OCI-LY7 (cell line): ENCODE measurements around the gene NDP. TPM values are rescaled to one million over a fixed set of nuclear protein-coding genes. Genes with fewer than 3 reads are reported as not detected.

ENCODE experiments used
- BruUV-seq: library from RNA; stranded (reverse); fragments of 400-500 nt; replicated peaks from 2 replicates; lab custom pipeline; 2021; lab: Mats Ljungman, UMichigan
- CTCF ChIA-PET: fragments of 300-600 bp; sonication (Branson Sonifier 250); formaldehyde crosslinking; loops from one replicate; lab custom pipeline; 2022; ENCODE audit warnings: antibody characterized with exemption; ENCODE audit not compliant: unreplicated experiment; lab: Charles Lee
- POLR2A ChIA-PET: fragments of 300-600 bp; sonication (Branson Sonifier 250); formaldehyde crosslinking; loops from one replicate; lab custom pipeline; 2022; ENCODE audit warnings: antibody characterized with exemption; lab: Charles Lee
- DNase-seq: peaks from one replicate; pipeline ENCODE4 v3.0.0-alpha.2; 2015; ENCODE audit warnings: low spot score
- H2AFZ ChIP-seq: fragments of 200-600 bp; sonication (generic), shearing (Covaris generic); 2 replicates; pipeline ENCODE4 v1.6.1; 2014; ENCODE audit warnings: mild to moderate bottlenecking, antibody characterized with exemption, low read length, moderate library complexity
- H3K27ac ChIP-seq: fragments of 200-600 bp; sonication (generic); 2 replicates; pipeline ENCODE4 v1.5.1; 2014; ENCODE audit warnings: mixed run types, low read depth, mild to moderate bottlenecking, moderate library complexity, low read length, inconsistent platforms; ENCODE audit not compliant: poor library complexity, severe bottlenecking
- H3K36me3 ChIP-seq: fragments of 200-600 bp; sonication (generic); 2 replicates; pipeline ENCODE4 v1.6.1; 2014; ENCODE audit warnings: mild to moderate bottlenecking, antibody characterized with exemption, low read length, moderate library complexity, mixed read lengths; ENCODE audit not compliant: insufficient read depth
- H3K4me1 ChIP-seq: fragments of 200-600 bp; sonication (generic); 2 replicates; pipeline ENCODE4 v1.5.1; 2014; ENCODE audit warnings: mild to moderate bottlenecking, low read length; ENCODE audit not compliant: insufficient read depth, poor library complexity, severe bottlenecking
- H3K4me2 ChIP-seq: fragments of 200-600 bp; sonication (generic); 2 replicates; pipeline ENCODE4 v1.6.1; 2014; ENCODE audit warnings: mild to moderate bottlenecking, low read length
- H3K4me3 ChIP-seq: fragments of 200-600 bp; sonication (generic); 2 replicates; pipeline ENCODE4 v1.5.1; 2014; ENCODE audit warnings: mild to moderate bottlenecking, low read depth, low read length; ENCODE audit not compliant: poor library complexity, severe bottlenecking
- H3K79me2 ChIP-seq: fragments of 200-600 bp; sonication (generic); 2 replicates; pipeline ENCODE4 v1.6.1; 2016; ENCODE audit warnings: low read depth, mild to moderate bottlenecking, low read length, moderate library complexity, mixed read lengths; ENCODE audit not compliant: insufficient read depth
- H3K9me2 ChIP-seq: fragments of 200-600 bp; sonication (generic); 2 replicates; pipeline ENCODE4 v1.6.1; 2016; ENCODE audit warnings: mild to moderate bottlenecking, low read length, mixed read lengths; ENCODE audit not compliant: insufficient read depth
- H3K9me3 ChIP-seq: fragments of 200-600 bp; sonication (generic); 2 replicates; pipeline ENCODE4 v1.6.1; 2014; ENCODE audit warnings: mild to moderate bottlenecking, mixed run types, low read length, mixed read lengths
- H4K20me1 ChIP-seq: fragments of 200-600 bp; sonication (generic); 2 replicates; pipeline ENCODE4 v1.6.1; 2014; ENCODE audit warnings: mild to moderate bottlenecking, antibody characterized with exemption, low read length, moderate library complexity, mixed read lengths; ENCODE audit not compliant: insufficient read depth
- EZH2phosphoT487 ChIP-seq: fragments of 200-600 bp; sonication (generic); IDR thresholded peaks from 2 replicates; pipeline ENCODE4 v1.6.1; 2018; ENCODE audit warnings: low read depth, borderline replicate concordance, mild to moderate bottlenecking, mixed run types, antibody characterized with exemption, low read length, moderate library complexity, mixed read lengths
- intact Hi-C: fragments of 100-400 bp; cut with micrococcal nuclease; formaldehyde crosslinking; loops from one replicate; pipeline ENCODE4 v1.10.0; 2022; ENCODE audit not compliant: unreplicated experiment
- total RNA-seq, 2 experiments: library from RNA; depleted of rRNA in 1 of 2; stranded (reverse); fragments of >200 nt in 1 of 2; shearing (Covaris generic) in 1 of 2; gene quantifications; 2 replicates each; pipeline ENCODE4 v1.2.3, GENCODE V29; 2014 to 2022
- TF ChIP-seq, protein P1 (sequence below): fragments of 200-600 bp; sonication (generic); conservative IDR thresholded peaks from 2 replicates; pipeline ENCODE4 v1.5.1; 2014; ENCODE audit warnings: mild to moderate bottlenecking, antibody characterized with exemption, low read length, moderate library complexity, mixed read lengths

The NDP gene
- total RNA-seq, 2 experiments from 2014 or later = not detected

DNA sequence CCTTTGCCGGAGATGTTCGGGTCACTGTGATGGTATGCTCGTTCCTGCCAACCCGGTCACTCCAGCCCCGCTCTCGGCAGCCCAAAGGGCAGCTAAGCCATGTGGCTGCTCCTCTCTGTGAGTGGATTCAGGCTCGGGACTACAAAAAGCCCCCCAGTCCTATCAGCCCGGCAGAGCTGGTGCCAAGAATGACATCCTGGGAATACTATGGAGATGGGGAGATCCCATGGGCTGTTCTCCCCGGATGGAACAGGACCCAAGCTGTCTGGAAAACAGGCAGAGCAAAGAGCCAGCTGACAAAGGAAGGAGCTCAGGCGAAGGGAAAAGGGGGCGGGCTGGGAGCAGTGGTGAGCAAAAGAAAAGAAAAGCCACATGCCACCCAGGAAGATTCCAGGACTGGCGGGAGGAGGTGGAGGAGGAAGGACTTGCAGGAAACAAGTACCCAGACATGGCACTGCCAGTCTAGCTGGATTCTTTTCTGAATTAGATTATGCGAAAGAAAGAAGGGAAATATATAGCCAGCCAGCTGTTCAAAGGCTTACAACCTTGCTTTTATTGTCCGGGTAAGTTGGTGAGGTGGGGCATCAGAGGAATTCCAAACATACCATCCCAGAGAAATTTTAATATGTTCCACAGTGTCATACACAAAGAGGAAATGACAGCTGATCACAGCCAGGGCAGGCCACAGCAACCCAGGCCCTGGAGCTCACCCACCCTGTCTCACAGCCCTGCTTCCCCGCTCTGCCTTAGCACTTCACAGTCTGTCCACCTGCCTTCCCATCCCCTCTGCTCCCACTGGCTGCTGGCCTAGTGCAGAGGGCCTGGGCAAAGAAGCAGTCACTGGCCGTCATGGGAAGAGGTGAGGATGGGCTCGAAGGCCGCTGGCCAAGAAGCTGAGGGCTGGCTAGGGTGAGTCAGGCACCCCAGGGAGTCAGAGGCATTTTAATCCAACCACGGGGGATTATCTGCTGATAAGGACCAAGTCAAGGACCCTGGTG is 3.4 kb downstream of the NDP start:
- H4K20me1 ChIP-seq = no peaks in the 10 kb centered on the region
- H3K9me3 ChIP-seq = no peaks in the 10 kb centered on the region
- no peak for DNase-seq
- ChIA-PET CTCF (interaction anchor here (0.6 kb wide), 1 partner anchor 630 kb away, joined by 3 read pairs; no protein-coding TSS in a partner anchor), POLR2A (no interaction called here)
- intact Hi-C loops = no loop called here
- TF ChIP-seq, protein P1, sequence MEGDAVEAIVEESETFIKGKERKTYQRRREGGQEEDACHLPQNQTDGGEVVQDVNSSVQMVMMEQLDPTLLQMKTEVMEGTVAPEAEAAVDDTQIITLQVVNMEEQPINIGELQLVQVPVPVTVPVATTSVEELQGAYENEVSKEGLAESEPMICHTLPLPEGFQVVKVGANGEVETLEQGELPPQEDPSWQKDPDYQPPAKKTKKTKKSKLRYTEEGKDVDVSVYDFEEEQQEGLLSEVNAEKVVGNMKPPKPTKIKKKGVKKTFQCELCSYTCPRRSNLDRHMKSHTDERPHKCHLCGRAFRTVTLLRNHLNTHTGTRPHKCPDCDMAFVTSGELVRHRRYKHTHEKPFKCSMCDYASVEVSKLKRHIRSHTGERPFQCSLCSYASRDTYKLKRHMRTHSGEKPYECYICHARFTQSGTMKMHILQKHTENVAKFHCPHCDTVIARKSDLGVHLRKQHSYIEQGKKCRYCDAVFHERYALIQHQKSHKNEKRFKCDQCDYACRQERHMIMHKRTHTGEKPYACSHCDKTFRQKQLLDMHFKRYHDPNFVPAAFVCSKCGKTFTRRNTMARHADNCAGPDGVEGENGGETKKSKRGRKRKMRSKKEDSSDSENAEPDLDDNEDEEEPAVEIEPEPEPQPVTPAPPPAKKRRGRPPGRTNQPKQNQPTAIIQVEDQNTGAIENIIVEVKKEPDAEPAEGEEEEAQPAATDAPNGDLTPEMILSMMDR = no peak
- TF ChIP-seq EZH2phosphoT487 = no peak
- no peaks in the 10 kb centered on the region for H3K36me3 ChIP-seq
- H3K4me2 ChIP-seq = no peak overlapping the region
- H3K27ac ChIP-seq = no peak overlapping the region
- H3K79me2 ChIP-seq = no peaks in the 10 kb centered on the region
- no TSS peak for BruUV-seq
- H3K4me1 ChIP-seq = no peaks in the 10 kb centered on the region
- H3K4me3 ChIP-seq = no peak overlapping the region
- H3K9me2 ChIP-seq = no peaks in the 10 kb centered on the region
- no peak overlapping the region for H2AFZ ChIP-seq

- intact Hi-C loops = no loop called here
- Histone ChIP-seq H3K27ac (no peak overlapping the region), H3K4me2 (no peak overlapping the region), H3K9me2 (no peaks in the 10 kb centered on the region), H4K20me1 (no peaks in the 10 kb centered on the region), H3K4me3 (no peak overlapping the region), H3K4me1 (no peaks in the 10 kb centered on the region), H2AFZ (no peak overlapping the region), H3K79me2 (no peaks in the 10 kb centered on the region), H3K9me3 (no peaks in the 10 kb centered on the region), H3K36me3 (no peaks in the 10 kb centered on the region)
- ChIA-PET POLR2A (no interaction called here), CTCF (no interaction called here)
- no peak for TF ChIP-seq EZH2phosphoT487
- TF ChIP-seq, protein P1 = no peak
- no TSS peak for BruUV-seq
- no peak for DNase-seq
Measured at GRCh38 chrX:43968359-43968781, 4.8 kb downstream of the NDP start.

- H3K4me2 ChIP-seq = no peak overlapping the region
- H3K9me2 ChIP-seq = no peaks in the 10 kb centered on the region
- no peak overlapping the region for H3K4me3 ChIP-seq
- no TSS peak for BruUV-seq
- ChIA-PET CTCF (no interaction called here), POLR2A (no interaction called here)
- H3K9me3 ChIP-seq = no peaks in the 10 kb centered on the region
- H3K27ac ChIP-seq = no peak overlapping the region
- H3K4me1 ChIP-seq = no peaks in the 10 kb centered on the region
- no peak for DNase-seq
- H4K20me1 ChIP-seq = no peaks in the 10 kb centered on the region
- H3K79me2 ChIP-seq = no peaks in the 10 kb centered on the region
- TF ChIP-seq EZH2phosphoT487 = no peak
- TF ChIP-seq, protein P1 = no peak
- intact Hi-C loops = no loop called here
- H3K36me3 ChIP-seq = no peaks in the 10 kb centered on the region
- no peak overlapping the region for H2AFZ ChIP-seq
Measured at GRCh38 chrX:43964936-43965335, 8.3 kb downstream of the NDP start.
